CD4-positive, alpha-beta T cell treated with Interleukin-2 at 100 ng/mL for 4 hours (primary cell): ENCODE results near the gene OR2A7.
"Not testable (repeated sequence)": the region's sequence is repeated elsewhere in the genome, so short reads cannot be mapped to it uniquely, and the experiment has no call there.

Experiments
- DNase-seq: peaks from one replicate; pipeline ENCODE4 v3.0.0-alpha.2; 2020; ENCODE audit warnings: low spot score

Gene OR2A7

DNA sequence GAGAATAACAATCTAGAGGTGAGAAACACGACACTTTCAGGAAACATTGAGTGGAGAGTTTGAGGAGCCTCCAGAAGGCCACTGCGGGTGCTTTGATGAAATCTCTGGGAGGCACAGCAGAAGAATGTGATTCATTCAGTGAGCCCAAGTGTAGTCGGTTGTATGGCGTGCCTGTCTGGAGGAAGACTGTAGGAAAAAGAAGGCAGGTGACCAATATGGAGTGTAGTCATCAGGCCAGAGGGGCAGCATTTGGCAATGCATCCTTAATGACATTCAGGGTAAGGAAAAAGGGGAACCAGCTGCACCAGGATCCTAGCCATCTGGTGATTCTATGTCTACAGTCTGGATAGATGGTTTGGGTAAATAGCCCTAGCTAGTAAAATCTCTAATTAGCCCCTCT is 12.3 kb downstream of the OR2A7 start:
- not testable (repeated sequence) for DNase-seq

- DNase-seq, result not testable (repeated sequence)
These were observed 16.8 kb downstream of the OR2A7 start for GRCh38 chr7:144247674-144248330.

- DNase-seq, result not testable (repeated sequence)
These were observed 17.6 kb downstream of the OR2A7 start for GRCh38 chr7:144246967-144247366.

GRCh38 chr7:144245372-144245771 is 19.2 kb downstream of the OR2A7 start:
- not testable (repeated sequence) for DNase-seq

- not testable (repeated sequence) for DNase-seq
These were observed 25.2 kb downstream of the OR2A7 start, which contains the start of gene OR2A42 for GRCh38 chr7:144239365-144239764. TSS of gene OR2A42 (minus strand) at chr7:144239605. CDS start at chr7:144232843, 6,762 bp downstream.

DNA sequence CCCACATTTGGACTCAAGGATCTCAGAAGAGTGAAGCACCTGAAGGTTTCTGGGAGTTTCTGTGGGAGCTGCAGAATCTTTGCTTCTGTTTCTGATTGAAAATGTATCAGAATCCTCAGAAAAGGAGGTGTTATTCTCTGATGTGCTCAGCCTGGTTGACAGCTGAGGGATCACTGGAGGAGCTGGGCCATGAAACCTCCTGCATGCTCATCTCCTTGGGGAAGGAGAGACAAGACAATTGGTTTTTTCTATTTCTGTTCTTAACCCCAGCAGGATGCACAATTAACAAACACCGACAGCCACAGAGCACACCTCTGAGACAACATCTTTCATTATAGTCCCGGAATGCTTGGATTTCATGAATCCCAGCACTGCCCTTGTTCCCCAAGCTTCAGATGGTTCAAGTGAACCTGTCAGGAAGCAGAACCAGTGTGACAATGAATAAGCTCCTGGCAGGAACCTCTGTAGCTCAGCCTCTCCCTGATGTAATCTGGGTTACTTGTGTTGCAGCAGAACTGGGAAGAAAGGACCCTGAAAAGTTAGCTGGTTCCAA is 26.0 kb downstream of the OR2A7 start:
- not testable (repeated sequence) for DNase-seq

- DNase-seq, result not testable (repeated sequence)
These were observed 31.6 kb downstream of the OR2A7 start for GRCh38 chr7:144233039-144233438.

- not testable (repeated sequence) for DNase-seq
These were observed 33.6 kb downstream of the OR2A7 start for GRCh38 chr7:144231027-144231426.

GRCh38 chr7:144228810-144229209 is 35.8 kb downstream of the OR2A7 start:
- not testable (repeated sequence) for DNase-seq

- DNase-seq, result not testable (repeated sequence)
These were observed 37.7 kb downstream of the OR2A7 start for GRCh38 chr7:144226866-144227265.

DNA sequence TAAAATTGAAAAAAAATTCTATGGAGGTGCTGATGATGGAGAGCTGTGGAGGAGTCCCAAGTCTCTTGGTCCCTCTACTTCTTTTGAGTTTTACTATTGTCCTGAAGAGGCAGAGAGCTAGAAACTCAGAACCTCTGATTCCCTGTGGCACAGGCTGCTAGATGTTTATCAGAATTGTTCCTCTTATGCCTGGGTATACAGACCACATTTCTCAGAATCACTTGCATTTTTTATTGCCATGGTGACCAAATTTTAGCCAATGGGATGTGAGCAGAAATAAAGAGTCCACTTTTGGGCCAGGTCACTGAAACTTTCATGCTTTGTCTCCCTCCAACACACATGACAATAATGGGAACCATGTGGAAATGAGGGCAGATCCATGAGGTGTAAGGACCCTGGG is 40.9 kb downstream of the OR2A7 start:
- DNase-seq, result not testable (repeated sequence)

DNA sequence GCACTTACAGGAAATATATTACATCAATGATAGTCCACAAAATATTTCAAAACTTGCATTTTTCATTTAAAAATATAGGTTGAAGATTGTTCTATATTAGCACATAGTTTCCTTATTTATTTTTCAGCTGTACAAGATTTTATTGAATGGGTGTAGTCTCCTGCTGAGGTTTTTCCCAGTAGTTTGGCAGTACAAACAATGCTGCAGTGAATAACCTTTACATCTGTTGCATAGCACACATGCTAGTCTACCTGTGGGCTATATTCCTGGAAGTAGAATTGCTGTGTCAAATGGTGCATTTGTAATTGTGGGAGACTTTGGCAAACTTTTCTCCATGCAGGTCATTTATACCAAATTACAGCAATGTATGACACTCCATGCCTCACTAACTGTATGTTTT is 44.1 kb downstream of the OR2A7 start:
- not testable (repeated sequence) for DNase-seq

DNA sequence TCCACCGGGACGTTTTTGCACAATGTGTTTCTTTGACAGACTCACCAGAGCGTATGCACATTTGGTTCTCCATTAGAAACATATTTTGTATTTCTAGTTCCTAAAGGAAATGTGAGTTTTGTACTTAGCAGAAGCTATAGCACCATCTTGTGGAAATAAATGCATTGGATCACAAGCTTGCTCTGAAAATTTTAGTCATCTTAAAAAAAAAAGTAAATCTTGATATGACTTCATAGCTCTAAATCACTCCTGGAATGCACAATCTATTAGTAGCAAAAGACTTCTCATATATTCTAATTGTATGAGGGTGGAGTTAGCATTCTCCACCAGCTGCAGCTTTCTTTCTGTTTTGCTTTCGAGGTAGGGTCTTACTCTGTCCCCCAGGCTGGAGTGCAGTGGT is 45.4 kb downstream of the OR2A7 start:
- DNase-seq, result not testable (repeated sequence)

DNA sequence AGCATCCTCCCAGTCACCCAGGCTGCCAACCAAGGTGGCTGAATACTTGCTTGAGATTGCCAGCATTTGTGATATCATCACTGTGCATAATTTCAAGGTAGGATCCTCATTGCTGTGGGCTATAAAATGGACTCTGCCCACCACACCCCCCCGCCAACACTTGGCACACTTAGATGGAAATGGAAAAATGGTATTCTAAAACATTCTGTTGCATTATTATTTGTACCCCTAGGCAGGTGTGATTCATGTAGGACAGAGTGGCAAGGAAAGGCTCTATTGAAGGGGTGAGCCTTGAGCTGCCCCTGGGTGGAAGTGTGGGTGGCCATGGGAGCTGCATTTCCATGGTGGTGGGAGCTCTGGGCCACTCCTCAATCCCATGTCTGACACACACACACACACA is 46.0 kb downstream of the OR2A7 start:
- DNase-seq, result not testable (repeated sequence)

- not testable (repeated sequence) for DNase-seq
These were observed 47.4 kb downstream of the OR2A7 start for GRCh38 chr7:144217200-144217599.
